ENCODE data around the gene RALGAPA2.

Gene RALGAPA2

DNA sequence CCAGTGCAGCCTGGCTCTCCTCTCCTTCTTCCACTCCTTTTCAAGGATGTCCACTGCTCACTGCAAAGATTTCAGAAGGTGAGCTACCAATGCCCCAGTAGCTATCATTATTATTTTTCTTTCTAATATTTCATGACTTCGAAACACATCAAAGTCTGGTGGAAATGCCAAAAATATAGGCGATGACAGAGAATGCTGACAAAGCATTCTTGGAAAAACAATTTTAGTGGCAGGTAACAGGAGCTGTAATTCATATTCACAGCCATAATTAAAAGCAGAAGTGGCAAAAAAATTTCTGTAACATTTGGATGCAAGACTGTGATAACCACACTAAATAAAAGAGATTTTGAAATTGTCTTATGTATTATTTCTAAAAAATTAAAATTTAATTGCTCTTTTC lies 133.6 kb downstream of the RALGAPA2 start:
- DNase-seq (ENCODE audit: low read depth in 1 of 2, low spot score in 1 of 2) = no peak

DNA sequence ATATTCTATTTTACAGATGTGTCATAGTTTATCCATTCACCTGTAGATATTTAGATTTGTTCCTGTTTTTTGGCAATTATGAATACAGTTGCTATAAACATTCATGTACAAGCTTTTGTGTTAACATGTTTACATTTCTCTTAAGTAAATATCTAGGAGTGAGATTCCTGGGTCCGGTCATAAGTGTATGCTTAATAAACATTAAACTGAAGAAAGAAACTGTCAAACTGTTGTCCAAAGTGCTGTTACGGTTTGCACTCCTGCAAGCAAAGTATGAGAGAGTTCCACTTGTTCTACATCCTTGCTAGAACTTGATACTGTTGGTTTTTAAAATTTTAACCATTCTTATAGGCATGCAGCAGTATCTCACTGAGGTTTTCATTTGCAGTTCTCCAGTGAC lies 138.6 kb downstream of the RALGAPA2 start:
- DNase-seq (ENCODE audit: low read depth in 1 of 2, low spot score in 1 of 2) = no peak

- DNase-seq (ENCODE audit: low read depth in 1 of 2, low spot score in 1 of 2) = no peak
Measured at GRCh38 chr20:20571068-20571780, 141.2 kb downstream of the RALGAPA2 start.

GRCh38 chr20:20568604-20569205 lies 143.7 kb downstream of the RALGAPA2 start:
- no peak for DNase-seq (ENCODE audit: low read depth in 1 of 2, low spot score in 1 of 2)

DNA sequence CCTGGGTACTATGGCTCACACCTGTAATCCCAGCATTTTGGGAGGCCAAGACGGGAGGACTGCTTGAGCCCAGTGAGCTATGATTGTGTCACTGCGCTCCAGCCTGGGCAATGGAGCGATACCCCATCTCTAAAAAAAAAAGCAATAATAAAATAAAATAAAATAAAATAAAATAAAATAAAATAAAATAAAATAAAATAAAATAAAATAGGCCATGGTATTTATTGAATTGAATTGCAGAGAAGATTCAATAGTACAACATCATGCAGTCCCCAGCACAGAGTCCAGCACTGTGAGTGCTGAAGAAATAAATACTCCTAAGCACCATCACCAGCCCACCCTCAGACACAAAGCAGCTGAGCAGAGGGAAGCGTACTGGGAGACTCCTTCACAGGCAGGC lies 144.7 kb downstream of the RALGAPA2 start:
- no peak for DNase-seq (ENCODE audit: low read depth in 1 of 2, low spot score in 1 of 2)

GRCh38 chr20:20566516-20566915 lies 145.9 kb downstream of the RALGAPA2 start:
- DNase-seq (ENCODE audit: low read depth in 1 of 2, low spot score in 1 of 2) = no peak

GRCh38 chr20:20564279-20564678 lies 148.2 kb downstream of the RALGAPA2 start:
- DNase-seq (ENCODE audit: low read depth in 1 of 2, low spot score in 1 of 2) = no peak

GRCh38 chr20:20562507-20562906 lies 149.9 kb downstream of the RALGAPA2 start:
- DNase-seq (ENCODE audit: low read depth in 1 of 2, low spot score in 1 of 2) = no peak

DNA sequence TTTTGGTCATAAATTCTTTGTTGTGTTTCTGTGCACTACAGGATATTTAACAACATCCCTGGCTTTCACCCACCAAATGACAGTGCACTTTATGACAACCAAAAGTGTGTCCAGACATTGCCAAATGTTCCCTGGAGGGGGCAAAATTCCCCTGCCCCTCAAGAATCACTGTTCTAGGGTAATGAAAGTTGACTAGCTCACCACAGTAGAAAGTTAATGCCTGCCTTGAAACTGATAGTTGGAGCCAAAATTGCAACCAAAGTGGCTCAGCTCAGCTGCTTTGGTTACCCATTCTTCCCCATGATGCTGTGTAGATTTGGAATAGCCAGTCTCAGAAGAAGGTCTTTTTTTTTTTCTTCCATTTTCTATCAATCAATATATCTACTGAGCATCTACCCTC lies 150.6 kb downstream of the RALGAPA2 start:
- no peak for DNase-seq (ENCODE audit: low read depth in 1 of 2, low spot score in 1 of 2)

- no peak for DNase-seq (ENCODE audit: low read depth in 1 of 2, low spot score in 1 of 2)
Measured at GRCh38 chr20:20561172-20561571, 151.3 kb downstream of the RALGAPA2 start.

DNA sequence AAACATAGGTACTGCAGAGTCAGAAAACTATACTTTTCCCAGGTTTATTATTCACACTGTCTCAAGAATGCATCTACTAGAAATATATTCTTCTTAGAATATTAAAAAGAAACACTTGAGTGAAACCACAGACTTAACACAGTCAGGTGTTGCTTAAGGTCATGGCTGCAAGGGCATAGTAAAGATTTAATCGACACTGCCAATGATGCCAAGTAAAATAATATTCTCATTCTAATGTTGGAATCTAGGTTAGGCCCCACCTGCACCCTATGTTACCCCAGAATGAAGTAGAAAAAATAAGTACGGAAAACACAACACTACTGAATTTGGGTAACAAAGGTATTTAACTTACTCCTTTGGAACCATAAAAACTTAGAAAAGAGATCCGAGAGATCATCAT lies 155.0 kb downstream of the RALGAPA2 start:
- no peak for DNase-seq (ENCODE audit: low read depth in 1 of 2, low spot score in 1 of 2)

- no peak for DNase-seq (ENCODE audit: low read depth in 1 of 2, low spot score in 1 of 2)
Measured at GRCh38 chr20:20555838-20556237, 156.6 kb downstream of the RALGAPA2 start.

- no peak for DNase-seq (ENCODE audit: low read depth in 1 of 2, low spot score in 1 of 2)
Measured at GRCh38 chr20:20554951-20555350, 157.5 kb downstream of the RALGAPA2 start.

DNA sequence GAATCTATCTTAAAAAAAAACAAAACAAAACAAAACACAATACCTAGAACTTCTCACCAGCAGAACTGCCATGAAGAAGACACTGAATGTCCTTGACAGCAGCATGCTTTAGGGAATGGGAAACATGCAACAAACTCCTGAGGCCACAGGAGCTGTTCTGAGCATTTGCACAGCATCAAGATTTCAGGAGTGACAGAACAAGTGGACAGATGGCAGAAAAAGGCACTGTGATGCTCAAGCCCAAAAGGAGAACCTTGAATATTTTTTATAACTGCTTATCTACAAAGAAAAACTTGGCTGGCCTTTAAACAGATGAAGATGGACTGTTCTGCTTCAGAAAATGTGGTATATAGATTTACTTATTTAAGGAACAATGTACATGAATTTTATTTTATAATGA lies 158.9 kb downstream of the RALGAPA2 start:
- DNase-seq (ENCODE audit: low read depth in 1 of 2, low spot score in 1 of 2) = no peak

DNA sequence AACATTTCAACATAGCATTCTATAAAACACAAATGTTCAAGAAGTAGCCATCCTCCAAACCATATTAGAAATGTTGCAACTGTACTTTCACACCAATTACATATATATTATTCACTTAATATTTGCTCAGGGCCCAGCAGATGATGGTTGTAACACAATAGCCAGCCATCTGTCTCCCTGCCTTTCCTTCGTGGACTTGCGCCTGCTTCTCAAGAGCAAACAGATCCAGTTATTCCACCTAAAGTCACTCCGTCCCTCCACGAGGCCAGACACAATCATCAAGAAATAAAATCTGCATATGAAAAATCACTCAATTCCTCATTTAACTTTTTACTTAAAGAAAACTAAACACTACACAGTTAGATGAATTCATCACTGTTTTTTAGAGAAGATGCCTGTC lies 160.4 kb downstream of the RALGAPA2 start:
- no peak for DNase-seq (ENCODE audit: low read depth in 1 of 2, low spot score in 1 of 2)

- DNase-seq (ENCODE audit: low read depth in 1 of 2, low spot score in 1 of 2) = no peak
Measured at GRCh38 chr20:20551409-20551808, 161.0 kb downstream of the RALGAPA2 start.

GRCh38 chr20:20549704-20550103 lies 162.7 kb downstream of the RALGAPA2 start:
- DNase-seq (ENCODE audit: low read depth in 1 of 2, low spot score in 1 of 2) = no peak

DNA sequence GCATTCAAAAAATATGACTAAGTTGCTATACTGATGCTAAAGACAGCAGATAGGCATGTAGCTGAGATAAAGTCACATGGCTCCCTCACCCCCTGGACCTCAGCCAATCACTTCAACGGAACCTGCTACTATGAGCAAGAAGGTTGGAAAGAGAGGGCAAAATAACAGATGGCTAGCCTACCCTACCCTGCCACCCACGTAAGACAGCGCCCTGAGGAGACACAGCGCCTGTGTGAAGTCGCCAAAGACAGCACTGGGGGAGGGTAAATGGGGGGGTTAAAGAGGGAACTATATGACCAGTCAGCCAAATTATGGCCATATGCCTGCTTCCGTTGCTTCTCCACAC lies 163.2 kb downstream of the RALGAPA2 start:
- DNase-seq (ENCODE audit: low read depth in 1 of 2, low spot score in 1 of 2) = no peak

- no peak for DNase-seq (ENCODE audit: low read depth in 1 of 2, low spot score in 1 of 2)
Measured at GRCh38 chr20:20548527-20549266, 163.7 kb downstream of the RALGAPA2 start.

DNA sequence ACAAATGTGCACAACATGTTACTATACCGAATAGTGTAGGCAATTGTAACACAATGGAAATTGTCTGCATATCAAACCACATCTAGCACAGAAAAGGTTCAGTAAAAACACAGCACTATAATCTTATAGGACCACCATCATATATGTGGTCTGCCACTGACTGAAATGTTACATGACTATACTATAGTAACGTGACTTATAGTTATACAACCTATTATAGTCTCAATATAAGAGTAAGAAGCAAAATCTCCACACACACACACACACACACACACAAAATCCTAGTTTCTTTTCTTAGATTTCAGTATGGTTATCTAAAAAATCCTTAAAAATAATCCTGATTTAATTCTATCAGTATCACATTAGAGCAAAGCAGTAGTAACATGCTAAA lies 164.6 kb downstream of the RALGAPA2 start:
- no peak for DNase-seq (ENCODE audit: low read depth in 1 of 2, low spot score in 1 of 2)

GRCh38 chr20:20547221-20547875 lies 165.1 kb downstream of the RALGAPA2 start:
- DNase-seq (ENCODE audit: low read depth in 1 of 2, low spot score in 1 of 2) = no peak

DNA sequence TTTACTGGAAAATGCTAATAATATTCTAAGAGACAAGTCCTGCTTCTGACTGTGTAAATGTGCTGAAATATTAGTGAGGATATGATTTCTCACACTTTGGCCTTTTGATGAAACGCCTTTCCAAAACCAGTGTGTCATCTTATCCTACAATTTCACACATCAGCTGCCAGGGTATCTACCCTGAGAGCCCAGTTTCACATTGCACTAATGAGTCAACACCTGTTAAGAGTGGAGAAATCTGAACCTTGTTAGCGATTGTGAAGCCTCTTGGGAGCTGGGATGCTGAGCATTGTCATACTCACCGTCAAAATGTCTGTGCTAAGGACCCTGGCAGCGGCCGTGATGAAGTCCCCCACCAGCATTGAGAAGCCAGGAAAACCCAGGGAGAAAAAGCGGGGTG lies 166.0 kb downstream of the RALGAPA2 start:
- no peak for DNase-seq (ENCODE audit: low read depth in 1 of 2, low spot score in 1 of 2)
